Raji (cell line): ENCODE data around the gene SLC9C1.

ENCODE experiments used
- POLR2A ChIP-seq: IDR thresholded peaks from 2 replicates; pipeline ENCODE4 v1.6.1; 2011; ENCODE audit warnings: low read depth, low read length, control low read depth; ENCODE audit not compliant: insufficient read depth

SLC9C1 gene

DNA sequence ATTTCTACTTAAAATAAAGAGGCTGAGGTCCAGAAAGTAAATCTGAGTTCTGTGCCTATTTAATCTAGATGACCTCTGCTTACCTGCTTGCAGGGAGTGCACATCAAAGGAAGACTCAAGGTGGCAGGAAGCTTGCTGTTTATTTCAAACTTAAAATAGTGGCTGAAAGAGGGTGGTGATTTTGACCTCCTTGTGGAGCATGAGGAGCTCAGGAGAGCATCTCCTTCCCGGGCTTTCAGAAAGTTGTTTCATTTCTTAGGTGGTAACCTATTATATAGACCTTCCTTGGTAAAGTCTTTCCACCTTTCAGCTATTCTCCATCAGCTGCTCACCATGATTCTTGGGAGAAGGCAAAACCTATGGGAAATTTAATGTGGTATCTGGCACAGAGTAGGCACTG lies 161.5 kb downstream of the SLC9C1 start:
- TF ChIP-seq POLR2A, result no peak

- peak; percentile 49; the same call in 1 of the 2 replicates for TF ChIP-seq POLR2A
Observed at GRCh38 chr3:112132088-112132487, 161.9 kb downstream of the SLC9C1 start.

- peak; percentile 11; the same call in 1 of the 2 replicates for TF ChIP-seq POLR2A
Observed at GRCh38 chr3:112131111-112131510, 162.9 kb downstream of the SLC9C1 start.

DNA sequence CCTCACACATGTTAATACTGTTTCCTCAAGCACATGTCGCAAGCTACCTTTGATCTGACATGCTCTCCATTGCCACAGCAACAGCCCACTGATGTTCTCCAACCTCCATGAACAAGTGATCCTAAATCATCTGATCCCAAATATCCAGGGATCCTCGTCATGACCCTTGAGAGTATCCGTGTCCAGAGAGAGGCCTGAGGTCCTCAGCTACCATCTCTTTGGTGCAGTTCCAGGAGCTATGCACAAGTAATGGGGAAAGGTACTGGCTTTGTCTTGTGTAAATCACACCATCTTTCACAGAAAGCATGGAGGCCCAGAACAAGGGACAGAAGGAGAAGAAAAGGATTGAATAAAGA lies 163.4 kb downstream of the SLC9C1 start:
- TF ChIP-seq POLR2A, result peak; percentile 48

- TF ChIP-seq POLR2A, result no peak; the same call in 1 of the 2 replicates
Observed at GRCh38 chr3:112129925-112130637, 163.9 kb downstream of the SLC9C1 start.

DNA sequence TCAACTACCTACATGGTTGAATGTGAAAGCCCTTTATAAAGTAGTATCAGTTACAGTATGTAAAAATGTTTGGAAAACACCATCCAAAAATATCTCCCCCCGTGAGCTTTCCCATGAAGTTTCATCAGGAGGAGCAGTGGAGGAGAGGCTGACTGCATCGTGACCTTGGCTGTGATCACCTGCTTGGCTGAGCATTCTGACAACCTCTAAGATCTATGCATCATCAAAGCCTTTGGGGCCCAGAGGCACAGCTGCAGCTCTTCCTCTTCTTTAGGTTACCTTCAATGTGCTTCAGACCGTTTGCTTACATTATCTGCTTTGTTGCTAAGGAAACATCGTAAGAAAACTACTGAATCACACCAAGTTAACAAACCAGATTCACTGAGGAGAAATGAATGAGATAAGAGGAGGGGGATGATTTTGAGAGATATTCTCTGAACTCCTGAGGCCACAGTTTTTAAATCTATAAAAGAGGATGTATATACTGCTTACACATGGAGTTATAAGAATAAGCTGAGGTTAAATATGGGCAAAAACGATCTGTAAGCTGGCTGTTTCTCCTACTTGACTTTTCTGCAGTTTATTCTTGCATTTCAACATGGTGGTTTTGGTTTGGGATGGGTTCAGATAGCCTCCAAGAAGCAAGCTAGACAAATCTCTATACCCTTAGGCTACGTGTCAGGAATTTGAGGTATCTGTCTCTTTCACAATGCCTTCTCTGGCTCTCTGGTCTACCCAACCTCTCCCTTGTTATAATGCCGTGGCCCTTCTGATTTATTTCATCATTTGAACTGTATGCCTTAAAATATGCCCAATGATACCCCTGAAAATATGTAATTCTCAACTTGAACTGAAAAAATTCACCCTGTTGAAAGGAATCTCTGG lies 164.9 kb downstream of the SLC9C1 start:
- TF ChIP-seq POLR2A, result peak; percentile 57

GRCh38 chr3:112127522-112128494 lies 166.2 kb downstream of the SLC9C1 start:
- TF ChIP-seq POLR2A, result no peak

GRCh38 chr3:112126511-112126911 lies 167.5 kb downstream of the SLC9C1 start:
- TF ChIP-seq POLR2A, result 0 out of 2 replicates have a peak, but pooled peaks have one; percentile 26

DNA sequence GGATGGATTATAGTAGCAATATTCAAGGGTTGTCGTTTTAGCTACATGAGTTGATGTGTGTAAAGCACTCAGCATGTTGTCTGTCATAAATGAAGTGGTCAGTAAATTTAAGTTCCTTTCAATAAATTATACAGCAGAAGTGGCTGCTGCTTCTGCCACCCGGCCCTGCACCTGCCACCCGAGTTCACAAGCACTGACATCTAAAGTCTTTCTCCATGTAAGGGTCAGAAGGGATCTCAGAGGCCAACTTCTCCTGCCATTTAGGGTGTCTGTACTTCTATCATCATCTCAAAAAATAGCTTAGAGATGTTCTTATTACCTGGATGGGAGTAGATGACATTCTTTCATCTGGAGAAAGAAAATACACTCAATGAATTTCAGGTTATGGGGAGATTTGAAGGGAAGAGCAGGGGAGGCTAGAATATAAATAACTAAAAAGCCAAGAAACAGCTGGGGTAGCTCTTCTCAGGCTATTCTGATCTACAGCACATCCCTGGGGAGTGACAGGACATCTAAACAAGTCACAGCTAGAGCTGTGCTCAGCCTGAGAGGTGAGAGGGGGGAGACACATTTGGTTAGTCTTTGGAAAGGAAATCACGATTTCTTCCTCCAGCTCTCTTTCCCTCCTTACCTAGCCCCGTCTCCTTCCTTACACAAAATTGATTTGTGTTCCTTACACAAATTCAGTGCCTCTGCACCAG lies 169.0 kb downstream of the SLC9C1 start:
- TF ChIP-seq POLR2A, result no peak

DNA sequence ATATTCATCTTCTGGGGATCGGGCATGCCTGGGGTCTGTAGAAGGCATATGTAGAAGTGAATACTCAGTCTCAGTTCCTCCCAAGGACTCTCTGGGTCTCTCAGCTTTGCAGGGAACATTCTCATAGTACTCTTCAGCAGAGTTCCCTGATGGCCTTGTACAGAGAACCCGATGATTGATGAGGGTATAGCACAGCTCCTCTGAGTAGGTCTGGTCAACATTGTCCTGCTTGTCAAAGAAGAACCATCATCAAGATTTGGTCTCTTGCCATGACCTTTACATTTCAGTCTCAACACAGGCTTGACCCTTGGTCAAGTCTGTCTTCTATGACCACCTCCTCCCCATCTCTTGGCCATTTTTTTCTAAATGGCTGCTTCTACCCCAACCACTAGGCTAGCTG lies 170.5 kb downstream of the SLC9C1 start:
- TF ChIP-seq POLR2A, result no peak

DNA sequence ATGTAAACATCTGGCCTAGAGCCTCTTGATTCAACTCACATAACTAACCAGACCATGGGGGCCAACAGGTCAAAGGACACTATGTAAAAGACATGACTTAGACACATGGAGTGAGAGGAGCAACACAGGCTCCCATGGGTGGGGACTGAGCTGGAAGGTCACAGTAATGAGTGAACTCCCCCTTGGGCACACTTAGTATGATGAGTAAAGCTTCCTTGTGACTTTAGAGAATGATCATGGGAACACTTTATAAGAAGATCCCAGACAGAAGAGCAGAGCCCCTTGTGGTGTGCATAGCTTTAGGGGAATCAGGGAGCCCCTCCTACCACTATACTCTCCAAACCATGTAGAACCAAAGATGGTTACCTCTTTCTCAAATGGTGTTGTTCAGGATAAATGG lies 171.1 kb downstream of the SLC9C1 start:
- peak; percentile 34; the same call in 1 of the 2 replicates for TF ChIP-seq POLR2A

DNA sequence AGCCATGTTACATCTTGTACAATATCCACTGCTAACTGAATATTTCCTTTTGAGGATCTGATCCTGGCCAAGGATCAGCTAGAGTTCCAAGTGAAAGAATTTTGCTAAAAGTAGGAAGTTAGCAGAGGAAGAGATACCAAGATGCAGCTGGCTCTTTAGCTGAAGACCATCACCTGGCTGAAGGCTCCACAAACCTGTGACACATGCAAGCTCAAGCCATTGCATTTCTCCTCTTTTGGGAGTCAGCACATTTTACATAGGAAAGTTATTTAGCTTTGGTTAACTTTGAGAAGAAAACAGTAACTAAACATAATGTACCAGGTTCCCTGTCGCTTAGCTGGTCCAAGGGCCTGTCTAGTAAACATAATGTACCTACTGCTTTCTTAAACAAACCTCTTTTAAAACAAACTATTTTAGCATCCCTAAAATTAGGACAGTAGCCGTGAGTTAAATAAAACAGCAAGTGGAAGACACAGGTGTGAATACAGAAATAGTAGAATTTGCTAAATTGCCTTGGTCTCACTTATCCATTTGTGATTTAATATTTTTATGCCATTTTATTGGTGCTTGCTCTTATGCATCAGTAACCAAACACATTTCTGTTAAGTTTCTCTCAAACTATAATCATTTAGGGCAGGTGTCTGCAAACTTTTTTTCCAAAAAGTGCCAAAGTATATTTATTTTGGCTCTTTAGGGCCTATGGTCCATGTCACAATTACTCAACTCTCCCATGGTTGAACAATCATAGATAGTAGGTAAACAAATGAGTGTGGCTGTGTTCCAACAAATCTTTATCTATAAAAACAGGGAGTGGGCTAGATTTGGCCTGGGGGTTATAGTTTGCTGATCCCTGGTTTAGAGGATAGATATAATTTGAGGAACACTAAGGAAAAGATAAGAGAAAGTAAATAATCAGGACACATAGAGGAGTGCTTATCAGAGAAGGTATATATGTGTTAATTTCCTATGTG lies 172.2 kb downstream of the SLC9C1 start:
- peak; percentile 42; the same call in 1 of the 2 replicates for TF ChIP-seq POLR2A
